ENCODE results near the gene TPCN1. TPM values are rescaled to one million over a fixed set of nuclear protein-coding genes. Genes with fewer than 3 reads are reported as not detected.
A peak's percentile ranks its signal among the peaks of the same experiment; 100 is the strongest.

TPCN1 gene
- total RNA-seq, 2 donors from 2014 or later: 74.7 to 84.0 TPM

DNA sequence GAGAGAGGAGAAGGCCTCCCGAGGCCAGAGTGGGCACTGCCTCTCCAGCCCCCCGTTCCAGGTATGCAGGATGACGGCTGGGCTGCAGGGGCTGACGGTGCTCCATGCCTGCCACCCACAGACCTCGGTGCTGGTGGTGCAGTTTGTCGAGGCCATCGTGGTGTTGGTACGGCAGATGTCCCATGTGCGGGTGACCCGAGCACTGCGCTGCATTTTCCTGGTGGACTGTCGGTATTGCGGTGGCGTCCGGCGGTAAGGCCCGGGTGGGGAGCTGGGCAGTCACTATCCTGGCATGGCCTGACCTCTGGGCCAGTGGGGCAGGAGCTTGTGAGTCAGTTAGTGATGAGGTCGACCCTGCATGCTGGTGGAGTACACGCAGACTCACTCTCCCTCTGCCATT is 47.4 kb downstream of the TPCN1 start:
- no peak overlapping the region for H3K4me3 Mint-ChIP-seq
- no peak for DNase-seq
- H3K27me3 Mint-ChIP-seq (ENCODE audit: low read depth): no peaks in the 10 kb centered on the region
- peaks cover 5 to 45% of the 10 kb centered on the region in 2 donors for H3K36me3 Mint-ChIP-seq (ENCODE audit: insufficient read depth in 2 of 2)
- peaks cover 37% of the 10 kb centered on the region for H3K4me1 Mint-ChIP-seq (ENCODE audit: low read depth)
- H3K9me3 Mint-ChIP-seq: no peaks in the 10 kb centered on the region
- no peak overlapping the region for H3K27ac Mint-ChIP-seq
- no peak for ATAC-seq (replicated peaks in 1 of 2)

GRCh38 chr12:113269257-113269943 is 48.1 kb downstream of the TPCN1 start:
- no peak overlapping the region for H3K27ac Mint-ChIP-seq
- no peak overlapping the region for H3K4me3 Mint-ChIP-seq
- DNase-seq (no peak), ATAC-seq (replicated peaks in 1 of 2) (no peak)
- H3K4me1 Mint-ChIP-seq (ENCODE audit: low read depth): peaks cover 29% of the 10 kb centered on the region
- H3K27me3 Mint-ChIP-seq (ENCODE audit: low read depth): no peaks in the 10 kb centered on the region
- H3K36me3 Mint-ChIP-seq (ENCODE audit: insufficient read depth in 2 of 2): peaks cover 5 to 40% of the 10 kb centered on the region in 2 donors
- H3K9me3 Mint-ChIP-seq: no peaks in the 10 kb centered on the region

DNA sequence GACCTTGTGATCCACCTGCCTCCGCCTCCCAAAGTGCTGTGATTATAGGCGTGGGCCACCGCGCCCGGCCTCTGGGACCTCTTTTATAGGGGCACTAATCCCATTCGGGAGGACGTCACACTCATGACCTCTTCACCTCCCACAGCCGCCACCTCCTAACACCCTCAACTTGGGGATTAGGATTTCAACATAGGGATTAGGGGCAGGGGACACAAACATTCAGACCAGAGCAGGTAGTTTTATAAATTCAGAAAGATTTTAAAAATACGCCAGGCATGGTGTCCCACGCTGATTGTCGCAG is 49.4 kb downstream of the TPCN1 start:
- Mint-ChIP-seq H3K9me3 (no peaks in the 10 kb centered on the region), H3K4me3 (no peak overlapping the region), H3K27ac (no peak overlapping the region), H3K4me1 (ENCODE audit: low read depth) (peaks cover 28% of the 10 kb centered on the region), H3K36me3 (ENCODE audit: insufficient read depth in 2 of 2) (peaks cover 7 to 41% of the 10 kb centered on the region in 2 donors), H3K27me3 (ENCODE audit: low read depth) (no peaks in the 10 kb centered on the region)
- DNase-seq: no peak
- ATAC-seq (replicated peaks in 1 of 2): no peak

DNA sequence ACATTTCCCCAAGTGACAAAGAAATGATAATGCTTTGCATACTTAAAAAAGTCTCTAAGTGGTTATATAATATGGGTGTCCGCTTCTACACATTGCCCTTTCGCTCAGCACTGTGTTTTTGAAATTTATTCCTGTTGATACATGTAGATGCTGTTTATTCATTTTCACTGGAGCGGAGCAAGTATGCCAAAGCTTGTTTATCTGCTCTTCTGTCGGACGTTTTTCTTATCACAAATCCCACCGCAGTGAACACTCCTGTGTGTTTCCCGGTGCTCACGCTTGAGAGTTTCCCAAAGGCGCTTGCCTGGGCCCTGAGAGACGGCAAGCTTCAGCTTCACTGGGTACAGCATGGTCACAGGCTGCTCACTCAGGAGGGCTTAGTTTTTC is 50.2 kb downstream of the TPCN1 start:
- Mint-ChIP-seq H3K4me3 (no peak overlapping the region), H3K27me3 (ENCODE audit: low read depth) (no peaks in the 10 kb centered on the region), H3K4me1 (ENCODE audit: low read depth) (peaks cover 23% of the 10 kb centered on the region), H3K36me3 (ENCODE audit: insufficient read depth in 2 of 2) (peaks cover 7 to 37% of the 10 kb centered on the region in 2 donors), H3K27ac (no peak overlapping the region), H3K9me3 (no peaks in the 10 kb centered on the region)
- ATAC-seq (replicated peaks in 1 of 2) (peak; percentile 21 to 24), DNase-seq (no peak)

- Mint-ChIP-seq H3K36me3 (ENCODE audit: insufficient read depth in 2 of 2) (peaks cover 7 to 35% of the 10 kb centered on the region in 2 donors), H3K27me3 (ENCODE audit: low read depth) (no peaks in the 10 kb centered on the region), H3K9me3 (no peaks in the 10 kb centered on the region), H3K4me1 (ENCODE audit: low read depth) (peaks cover 23% of the 10 kb centered on the region), H3K27ac (no peak overlapping the region), H3K4me3 (no peak overlapping the region)
- DNase-seq (peak; percentile 21 to 40), ATAC-seq (replicated peaks in 1 of 2) (peak; percentile 77)
Observed at GRCh38 chr12:113271853-113272561, 50.7 kb downstream of the TPCN1 start.

DNA sequence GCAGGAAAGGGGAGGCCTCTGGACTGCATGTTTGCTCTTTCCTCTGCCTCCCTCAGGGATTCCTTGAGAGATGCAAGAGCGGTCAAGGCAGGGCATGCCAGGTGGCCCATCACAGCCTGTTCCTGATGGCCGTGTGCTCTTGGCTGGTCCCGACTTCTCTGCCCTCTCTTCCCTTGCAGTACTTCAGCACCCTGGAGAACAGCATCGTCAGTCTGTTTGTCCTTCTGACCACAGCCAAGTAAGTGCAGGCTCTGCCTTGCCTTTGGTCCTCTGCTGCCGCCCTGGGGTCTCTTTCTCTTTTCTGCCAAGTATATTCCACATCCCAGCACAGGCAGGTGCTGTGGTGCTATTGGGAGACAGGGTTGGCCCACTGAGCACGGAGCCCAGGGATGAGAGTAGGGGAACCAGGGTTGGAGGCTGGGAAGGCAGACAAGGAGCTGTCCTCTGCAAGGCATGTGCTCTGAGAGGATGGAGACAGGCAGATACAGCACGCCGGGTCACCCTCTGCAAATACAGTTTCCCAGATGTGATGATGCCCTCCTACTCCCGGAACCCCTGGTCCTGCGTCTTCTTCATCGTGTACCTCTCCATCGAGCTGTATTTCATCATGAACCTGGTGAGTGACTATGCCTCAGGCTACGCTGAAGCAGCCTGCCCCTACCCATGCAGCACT is 51.9 kb downstream of the TPCN1 start:
- H3K9me3 Mint-ChIP-seq: no peaks in the 10 kb centered on the region
- H3K4me1 Mint-ChIP-seq (ENCODE audit: low read depth): peaks cover 23% of the 10 kb centered on the region
- no peak overlapping the region for H3K27ac Mint-ChIP-seq
- DNase-seq: no peak
- H3K27me3 Mint-ChIP-seq (ENCODE audit: low read depth): no peaks in the 10 kb centered on the region
- ATAC-seq (replicated peaks in 1 of 2): no peak
- no peak overlapping the region for H3K4me3 Mint-ChIP-seq
- peaks cover 3 to 23% of the 10 kb centered on the region in 2 donors for H3K36me3 Mint-ChIP-seq (ENCODE audit: insufficient read depth in 2 of 2)

DNA sequence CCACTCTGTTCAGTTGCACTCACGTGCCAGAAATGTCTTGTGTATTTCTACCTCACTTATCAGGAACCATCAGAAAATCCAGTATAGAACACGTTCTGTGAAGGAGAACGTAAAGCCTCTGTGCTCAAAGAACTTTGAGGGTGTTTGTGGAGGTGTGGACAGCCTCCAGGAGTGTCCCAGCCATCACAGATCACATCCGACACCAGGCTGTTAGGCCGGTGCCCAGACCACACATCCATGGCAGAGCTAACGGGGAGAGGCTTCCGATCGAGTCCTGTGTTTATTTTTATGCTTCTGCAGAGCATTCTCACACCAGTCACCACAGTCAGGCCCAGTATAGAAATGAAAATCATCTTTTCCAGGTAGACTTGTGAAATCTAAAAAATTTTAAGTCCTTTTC is 53.6 kb downstream of the TPCN1 start:
- Mint-ChIP-seq H3K36me3 (ENCODE audit: insufficient read depth in 2 of 2) (peaks cover 3 to 18% of the 10 kb centered on the region in 2 donors), H3K4me3 (no peak overlapping the region)

GRCh38 chr12:113276306-113276705 is 55.0 kb downstream of the TPCN1 start:
- no peak for ATAC-seq (replicated peaks in 1 of 2)
- no peak overlapping the region for H3K27ac Mint-ChIP-seq
- H3K9me3 Mint-ChIP-seq: no peaks in the 10 kb centered on the region
- DNase-seq: no peak
- peaks cover 16% of the 10 kb centered on the region for H3K4me1 Mint-ChIP-seq (ENCODE audit: low read depth)
- peaks cover 3 to 20% of the 10 kb centered on the region in 2 donors for H3K36me3 Mint-ChIP-seq (ENCODE audit: insufficient read depth in 2 of 2)
- H3K27me3 Mint-ChIP-seq (ENCODE audit: low read depth): no peaks in the 10 kb centered on the region
- no peak overlapping the region for H3K4me3 Mint-ChIP-seq

More for the DNA sequence above, 53.6 kb downstream of the TPCN1 start:
- no peaks in the 10 kb centered on the region for H3K9me3 Mint-ChIP-seq
- H3K4me1 Mint-ChIP-seq (ENCODE audit: low read depth): peaks cover 20% of the 10 kb centered on the region
- DNase-seq (no peak), ATAC-seq (replicated peaks in 1 of 2) (no peak)
- no peaks in the 10 kb centered on the region for H3K27me3 Mint-ChIP-seq (ENCODE audit: low read depth)
- no peak overlapping the region for H3K27ac Mint-ChIP-seq

GRCh38 chr12:113276946-113277500 is 55.8 kb downstream of the TPCN1 start:
- Mint-ChIP-seq H3K4me1 (ENCODE audit: low read depth) (peaks cover 9% of the 10 kb centered on the region), H3K27ac (no peak overlapping the region), H3K9me3 (no peaks in the 10 kb centered on the region), H3K27me3 (ENCODE audit: low read depth) (no peaks in the 10 kb centered on the region), H3K36me3 (ENCODE audit: insufficient read depth in 2 of 2) (peaks cover 3 to 17% of the 10 kb centered on the region in 2 donors), H3K4me3 (no peak overlapping the region)
- DNase-seq (no peak), ATAC-seq (replicated peaks in 1 of 2) (no peak)

GRCh38 chr12:113277511-113277910 is 56.2 kb downstream of the TPCN1 start:
- H3K27ac Mint-ChIP-seq: no peak overlapping the region
- DNase-seq (no peak), ATAC-seq (replicated peaks in 1 of 2) (no peak)
- no peak overlapping the region for H3K4me3 Mint-ChIP-seq
- peaks cover 4% of the 10 kb centered on the region for H3K4me1 Mint-ChIP-seq (ENCODE audit: low read depth)
- H3K27me3 Mint-ChIP-seq (ENCODE audit: low read depth): no peaks in the 10 kb centered on the region
- H3K9me3 Mint-ChIP-seq: no peaks in the 10 kb centered on the region
- H3K36me3 Mint-ChIP-seq (ENCODE audit: insufficient read depth in 2 of 2): peaks cover 3 to 15% of the 10 kb centered on the region in 2 donors

GRCh38 chr12:113278141-113278540 is 56.9 kb downstream of the TPCN1 start:
- H3K27me3 Mint-ChIP-seq (ENCODE audit: low read depth): no peaks in the 10 kb centered on the region
- no peak overlapping the region for H3K4me3 Mint-ChIP-seq
- no peaks in the 10 kb centered on the region for H3K4me1 Mint-ChIP-seq (ENCODE audit: low read depth)
- peaks cover 3 to 13% of the 10 kb centered on the region in 2 donors for H3K36me3 Mint-ChIP-seq (ENCODE audit: insufficient read depth in 2 of 2)
- no peaks in the 10 kb centered on the region for H3K9me3 Mint-ChIP-seq
- no peak for DNase-seq
- no peak overlapping the region for H3K27ac Mint-ChIP-seq
- no peak for ATAC-seq (replicated peaks in 1 of 2)

DNA sequence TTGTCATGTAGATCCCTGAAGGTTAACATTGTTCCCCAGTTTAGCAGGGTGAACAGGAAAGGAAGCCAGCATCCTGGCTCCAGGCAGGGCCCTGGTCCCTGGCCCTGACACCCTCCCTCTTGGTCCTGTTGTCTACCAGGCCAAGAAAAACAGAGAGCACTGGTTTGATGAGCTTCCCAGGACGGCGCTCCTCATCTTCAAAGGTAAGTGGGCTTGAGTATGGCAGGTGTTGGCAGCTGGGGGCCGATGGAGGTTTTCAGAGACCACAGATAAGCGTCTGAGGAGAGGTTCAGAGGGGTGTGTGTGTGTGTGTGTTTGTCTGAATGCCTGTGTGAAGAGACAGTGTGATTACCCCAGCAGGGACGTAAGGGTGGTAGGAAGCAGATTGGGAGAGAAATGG is 57.4 kb downstream of the TPCN1 start:
- no peak for DNase-seq
- no peak overlapping the region for H3K27ac Mint-ChIP-seq
- ATAC-seq (replicated peaks in 1 of 2): no peak
- no peak overlapping the region for H3K4me3 Mint-ChIP-seq
- H3K36me3 Mint-ChIP-seq (ENCODE audit: insufficient read depth in 2 of 2): peaks cover 3 to 13% of the 10 kb centered on the region in 2 donors
- H3K9me3 Mint-ChIP-seq: no peaks in the 10 kb centered on the region
- no peaks in the 10 kb centered on the region for H3K27me3 Mint-ChIP-seq (ENCODE audit: low read depth)
- no peaks in the 10 kb centered on the region for H3K4me1 Mint-ChIP-seq (ENCODE audit: low read depth)

GRCh38 chr12:113284751-113285150 is 63.5 kb downstream of the TPCN1 start:
- Mint-ChIP-seq H3K27ac (no peak overlapping the region), H3K9me3 (no peaks in the 10 kb centered on the region), H3K27me3 (ENCODE audit: low read depth) (no peaks in the 10 kb centered on the region), H3K36me3 (ENCODE audit: insufficient read depth in 2 of 2) (peaks cover 0 to 17% of the 10 kb centered on the region in 2 donors), H3K4me1 (ENCODE audit: low read depth) (no peaks in the 10 kb centered on the region), H3K4me3 (no peak overlapping the region)
- ATAC-seq (replicated peaks in 1 of 2): no peak
- DNase-seq: no peak

Measured in activated T-cell treated with anti-CD3 and anti-CD28 coated beads, Interleukin-2, amount 50 U/mL, for 72 hours (primary cell).